Trophoblast cell (in vitro differentiated cells and primary cell): Measurements from ENCODE around the gene TCF7L1.

Source experiments
- DNase-seq, 2 donors: peaks; one replicate each; pipeline ENCODE4 v3.0.0-alpha.2; 2016
- H2AFZ ChIP-seq: 2 replicates; pipeline ENCODE4 v1.6.1; 2013; ENCODE audit warnings: low read length, moderate library complexity, mild to moderate bottlenecking; ENCODE audit not compliant: insufficient read depth, poor library complexity
- H2AK5ac ChIP-seq: 2 replicates; pipeline ENCODE4 v1.6.1; 2013; ENCODE audit warnings: mild to moderate bottlenecking, low read length
- H2BK120ac ChIP-seq: 2 replicates; pipeline ENCODE4 v1.6.1; 2013; ENCODE audit warnings: low read length, mild to moderate bottlenecking, moderate library complexity; ENCODE audit not compliant: insufficient read depth, poor library complexity
- H2BK12ac ChIP-seq: 2 replicates; pipeline ENCODE4 v1.6.1; 2013; ENCODE audit warnings: mild to moderate bottlenecking, low read length, moderate library complexity
- H2BK5ac ChIP-seq: 2 replicates; pipeline ENCODE4 v1.6.1; 2013; ENCODE audit warnings: low read length, low read depth, moderate library complexity, mild to moderate bottlenecking; ENCODE audit not compliant: poor library complexity
- H3K14ac ChIP-seq: 2 replicates; pipeline ENCODE4 v1.6.1; 2013; ENCODE audit warnings: mild to moderate bottlenecking, low read length
- H3K18ac ChIP-seq: 2 replicates; pipeline ENCODE4 v1.6.1; 2013; ENCODE audit warnings: mild to moderate bottlenecking, low read length
- H3K23ac ChIP-seq: 2 replicates; pipeline ENCODE4 v1.6.1; 2013; ENCODE audit warnings: low read length
- H3K27ac ChIP-seq: 2 replicates; pipeline ENCODE4 v1.5.1; 2013; ENCODE audit warnings: low read depth, mild to moderate bottlenecking, inconsistent platforms, low read length, moderate library complexity
- H3K27me3 ChIP-seq: 2 replicates; pipeline ENCODE4 v1.6.1; 2013; ENCODE audit warnings: inconsistent platforms, mild to moderate bottlenecking, low read length, moderate library complexity; ENCODE audit not compliant: insufficient read depth
- H3K36me3 ChIP-seq, 2 experiments: 1 replicate in 1 of 2; 2 replicates in 1 of 2; pipeline ENCODE4 v1.6.1; 2013; ENCODE audit warnings: low read length in 2 of 2, mild to moderate bottlenecking in 2 of 2, moderate library complexity in 1 of 2; ENCODE audit not compliant: insufficient read depth in 2 of 2, control insufficient read depth in 1 of 2
- H3K4ac ChIP-seq: 2 replicates; pipeline ENCODE4 v1.6.1; 2013; ENCODE audit warnings: low read depth, mild to moderate bottlenecking, low read length, moderate library complexity
- H3K4me1 ChIP-seq, 2 experiments: 1 replicate in 1 of 2; 2 replicates in 1 of 2; pipeline ENCODE4 v1.6.1; 2013; ENCODE audit warnings: low read length in 2 of 2, mild to moderate bottlenecking in 2 of 2, moderate library complexity in 1 of 2; ENCODE audit not compliant: insufficient read depth in 2 of 2, control insufficient read depth in 1 of 2
- H3K4me2 ChIP-seq: 2 replicates; pipeline ENCODE4 v1.6.1; 2013; ENCODE audit warnings: inconsistent platforms, mild to moderate bottlenecking, low read length, moderate library complexity
- H3K4me3 ChIP-seq: 2 replicates; pipeline ENCODE4 v1.5.1; 2013; ENCODE audit warnings: mild to moderate bottlenecking, low read depth, low read length, inconsistent platforms
- H3K79me1 ChIP-seq: one replicate; pipeline ENCODE4 v1.6.1; 2013; ENCODE audit warnings: low read length
- H3K79me2 ChIP-seq: 2 replicates; pipeline ENCODE4 v1.6.1; 2013; ENCODE audit warnings: low read length, mild to moderate bottlenecking; ENCODE audit not compliant: control insufficient read depth, insufficient read depth, poor library complexity
- H3K9ac ChIP-seq: 2 replicates; pipeline ENCODE4 v1.6.1; 2013; ENCODE audit warnings: mild to moderate bottlenecking, low read length
- H3K9me3 ChIP-seq: 2 replicates; pipeline ENCODE4 v1.6.1; 2013; ENCODE audit warnings: low read depth, mild to moderate bottlenecking, control low read depth, inconsistent platforms, low read length; ENCODE audit not compliant: insufficient read depth
- H4K12ac ChIP-seq: 2 replicates; pipeline ENCODE4 v1.6.1; 2013; ENCODE audit warnings: low read depth, mild to moderate bottlenecking, low read length, moderate library complexity
- H4K8ac ChIP-seq: 2 replicates; pipeline ENCODE4 v1.6.1; 2013; ENCODE audit warnings: low read depth, mild to moderate bottlenecking, low read length, moderate library complexity
- H4K91ac ChIP-seq: one replicate; pipeline ENCODE4 v1.6.1; 2013; ENCODE audit warnings: low read depth, mild to moderate bottlenecking, low read length, moderate library complexity
- whole genome bisulfite sequencing: extraction: QIAGEN DNeasy Blood & Tissue Kit; methylation state at CpG from one replicate; pipeline ENCODE4 v1.1.7; 2013; ENCODE audit warnings: missing lambda C conversion rate; ENCODE audit not compliant: insufficient read length, insufficient coverage; ENCODE audit errors: extremely low coverage; 5-methylcytosine and 5-hydroxymethylcytosine counted together

The TCF7L1 gene

GRCh38 chr2:85291425-85292023 is 158.3 kb downstream of the TCF7L1 start:
- WGBS = no CpG with 5 or more reads among the region's 4 CpGs
- H3K4me2 ChIP-seq = no peak overlapping the region
- no peak overlapping the region for H2BK12ac ChIP-seq
- H3K9ac ChIP-seq = no peak overlapping the region
- H3K79me2 ChIP-seq = no peaks in the 10 kb centered on the region
- H3K4me1 ChIP-seq = peaks cover 2 to 5% of the 10 kb centered on the region in 2 experiments
- no peak overlapping the region for H3K14ac ChIP-seq
- no peak overlapping the region for H3K18ac ChIP-seq
- peaks cover 0 to 2% of the 10 kb centered on the region in 2 experiments for H3K36me3 ChIP-seq
- no peaks in the 10 kb centered on the region for H3K9me3 ChIP-seq
- H2BK5ac ChIP-seq = no peak overlapping the region
- no peak overlapping the region for H3K23ac ChIP-seq
- H4K8ac ChIP-seq = no peak overlapping the region
- no peak overlapping the region for H3K4ac ChIP-seq
- no peak overlapping the region for H2AFZ ChIP-seq
- H3K79me1 ChIP-seq = no peaks in the 10 kb centered on the region
- H3K27me3 ChIP-seq = no peaks in the 10 kb centered on the region
- DNase-seq = no peak
- H4K91ac ChIP-seq = no peak overlapping the region
- no peak overlapping the region for H3K27ac ChIP-seq
- no peak overlapping the region for H3K4me3 ChIP-seq
- no peak overlapping the region for H2BK120ac ChIP-seq
- no peak overlapping the region for H2AK5ac ChIP-seq
- no peak overlapping the region for H4K12ac ChIP-seq

DNA sequence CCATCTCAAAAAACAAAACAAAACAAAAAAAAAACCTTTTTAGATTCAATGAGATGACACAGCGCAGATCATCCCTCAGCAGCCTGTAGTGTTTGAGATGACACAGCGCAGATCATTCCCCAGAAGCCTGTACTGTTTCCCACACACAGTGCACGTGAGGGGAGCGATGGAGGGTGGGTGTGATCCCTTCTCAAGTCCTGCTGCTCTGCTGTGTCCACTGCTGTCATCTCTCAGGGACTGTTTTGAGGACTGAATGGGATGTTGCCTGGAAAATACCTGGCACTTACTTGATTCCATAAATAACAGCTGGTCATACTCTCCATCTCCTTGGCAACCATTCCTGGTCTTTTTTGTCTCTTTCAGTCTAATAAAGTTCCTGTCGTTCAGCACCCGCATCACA is 168.9 kb downstream of the TCF7L1 start:
- H2BK120ac ChIP-seq = no peak overlapping the region
- H3K27ac ChIP-seq = no peak overlapping the region
- H3K4me2 ChIP-seq = no peak overlapping the region
- no peaks in the 10 kb centered on the region for H3K9me3 ChIP-seq
- H3K9ac ChIP-seq = no peak overlapping the region
- WGBS = no CpG with 5 or more reads among the region's 6 CpGs
- H3K4me1 ChIP-seq = no peaks in the 10 kb centered on the region
- no peak overlapping the region for H4K8ac ChIP-seq
- H3K14ac ChIP-seq = no peak overlapping the region
- H3K4me3 ChIP-seq = peak overlapping the region; percentile 20
- H2BK12ac ChIP-seq = no peak overlapping the region
- no peak overlapping the region for H4K12ac ChIP-seq
- H2AK5ac ChIP-seq = no peak overlapping the region
- H3K18ac ChIP-seq = no peak overlapping the region
- no peaks in the 10 kb centered on the region for H3K27me3 ChIP-seq
- no peaks in the 10 kb centered on the region for H3K79me2 ChIP-seq
- H2BK5ac ChIP-seq = no peak overlapping the region
- no peak for DNase-seq
- no peak overlapping the region for H3K4ac ChIP-seq
- no peak overlapping the region for H3K23ac ChIP-seq
- H3K36me3 ChIP-seq = peaks cover 24 to 32% of the 10 kb centered on the region in 2 experiments
- H2AFZ ChIP-seq = no peak overlapping the region
- no peak overlapping the region for H4K91ac ChIP-seq
- H3K79me1 ChIP-seq = no peaks in the 10 kb centered on the region

DNA sequence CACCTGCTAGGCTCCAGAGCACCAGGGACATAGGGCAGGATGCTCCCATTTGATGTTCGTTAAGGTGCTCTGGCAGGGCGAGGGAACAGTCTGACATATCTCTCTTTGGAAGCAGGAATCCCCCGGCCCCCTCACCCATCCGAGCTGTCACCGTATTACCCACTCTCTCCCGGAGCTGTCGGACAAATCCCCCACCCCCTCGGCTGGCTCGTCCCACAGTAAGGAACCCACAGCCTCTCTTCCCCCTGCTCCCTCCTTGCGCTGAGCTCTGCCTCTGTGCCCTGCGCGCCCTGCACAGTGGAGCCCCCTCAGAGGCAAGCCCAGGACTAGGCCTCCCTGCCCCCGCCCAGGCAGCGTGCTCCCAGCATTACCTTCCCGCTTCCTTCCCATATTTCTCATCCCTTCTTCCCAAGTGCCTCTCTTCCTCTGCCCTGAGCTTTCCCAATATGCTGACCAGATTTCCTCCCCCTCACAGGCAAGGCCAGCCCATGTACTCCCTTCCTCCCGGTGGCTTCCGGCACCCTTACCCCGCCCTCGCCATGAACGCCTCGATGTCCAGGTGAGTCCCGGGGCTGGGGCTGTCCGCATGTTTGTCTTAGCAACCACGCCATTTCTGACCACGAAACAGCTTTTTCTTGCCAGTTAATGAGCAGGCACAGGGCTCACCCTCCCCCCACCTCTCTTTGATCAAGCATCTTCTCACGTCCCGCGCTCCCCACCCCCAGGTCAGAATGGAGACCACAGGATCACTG is 170.8 kb downstream of the TCF7L1 start:
- H3K4ac ChIP-seq = no peak overlapping the region
- H3K4me3 ChIP-seq = no peak overlapping the region
- H3K14ac ChIP-seq = no peak overlapping the region
- no peak overlapping the region for H2AK5ac ChIP-seq
- H3K23ac ChIP-seq = no peak overlapping the region
- no peak overlapping the region for H2AFZ ChIP-seq
- no peaks in the 10 kb centered on the region for H3K79me2 ChIP-seq
- H3K27ac ChIP-seq = no peak overlapping the region
- no peak overlapping the region for H2BK12ac ChIP-seq
- no peak overlapping the region for H3K4me2 ChIP-seq
- WGBS = no CpG with 5 or more reads among the region's 28 CpGs
- H4K12ac ChIP-seq = no peak overlapping the region
- H2BK5ac ChIP-seq = no peak overlapping the region
- peaks cover 0 to under 1% of the 10 kb centered on the region in 2 experiments for H3K4me1 ChIP-seq
- H3K18ac ChIP-seq = no peak overlapping the region
- no peaks in the 10 kb centered on the region for H3K79me1 ChIP-seq
- H4K91ac ChIP-seq = no peak overlapping the region
- peaks cover 27 to 42% of the 10 kb centered on the region in 2 experiments for H3K36me3 ChIP-seq
- no peak for DNase-seq
- no peak overlapping the region for H4K8ac ChIP-seq
- H3K9me3 ChIP-seq = no peaks in the 10 kb centered on the region
- H2BK120ac ChIP-seq = no peak overlapping the region
- H3K27me3 ChIP-seq = no peaks in the 10 kb centered on the region
- H3K9ac ChIP-seq = no peak overlapping the region

GRCh38 chr2:85307527-85307897 is 174.3 kb downstream of the TCF7L1 start:
- no peak overlapping the region for H3K4me2 ChIP-seq
- no peaks in the 10 kb centered on the region for H3K27me3 ChIP-seq
- no peak for DNase-seq
- no peak overlapping the region for H2AK5ac ChIP-seq
- H3K23ac ChIP-seq = no peak overlapping the region
- H3K9ac ChIP-seq = no peak overlapping the region
- no peak overlapping the region for H4K12ac ChIP-seq
- H3K18ac ChIP-seq = no peak overlapping the region
- H3K79me2 ChIP-seq = no peaks in the 10 kb centered on the region
- no peak overlapping the region for H3K14ac ChIP-seq
- H3K4me1 ChIP-seq = peaks cover 3 to 5% of the 10 kb centered on the region in 2 experiments
- H3K27ac ChIP-seq = no peak overlapping the region
- WGBS = no CpG with 5 or more reads among the region's 9 CpGs
- no peak overlapping the region for H2BK5ac ChIP-seq
- no peak overlapping the region for H3K4me3 ChIP-seq
- H4K8ac ChIP-seq = no peak overlapping the region
- peaks cover 34 to 45% of the 10 kb centered on the region in 2 experiments for H3K36me3 ChIP-seq
- no peak overlapping the region for H2BK120ac ChIP-seq
- H2AFZ ChIP-seq = no peak overlapping the region
- no peaks in the 10 kb centered on the region for H3K9me3 ChIP-seq
- no peak overlapping the region for H3K4ac ChIP-seq
- H3K79me1 ChIP-seq = no peaks in the 10 kb centered on the region
- H2BK12ac ChIP-seq = no peak overlapping the region
- H4K91ac ChIP-seq = no peak overlapping the region
